HG02840 (cell line): ENCODE measurements around the gene PMFBP1.

Experiments used
- ATAC-seq: cut with Tn5 transposase; IDR thresholded peaks from one replicate; pipeline ENCODE4 v1.9.1; 2021; ENCODE audit warnings: mild to moderate bottlenecking, moderate library complexity, moderate number of reproducible peaks; ENCODE audit not compliant: unreplicated experiment, low FRiP score

The PMFBP1 gene

DNA sequence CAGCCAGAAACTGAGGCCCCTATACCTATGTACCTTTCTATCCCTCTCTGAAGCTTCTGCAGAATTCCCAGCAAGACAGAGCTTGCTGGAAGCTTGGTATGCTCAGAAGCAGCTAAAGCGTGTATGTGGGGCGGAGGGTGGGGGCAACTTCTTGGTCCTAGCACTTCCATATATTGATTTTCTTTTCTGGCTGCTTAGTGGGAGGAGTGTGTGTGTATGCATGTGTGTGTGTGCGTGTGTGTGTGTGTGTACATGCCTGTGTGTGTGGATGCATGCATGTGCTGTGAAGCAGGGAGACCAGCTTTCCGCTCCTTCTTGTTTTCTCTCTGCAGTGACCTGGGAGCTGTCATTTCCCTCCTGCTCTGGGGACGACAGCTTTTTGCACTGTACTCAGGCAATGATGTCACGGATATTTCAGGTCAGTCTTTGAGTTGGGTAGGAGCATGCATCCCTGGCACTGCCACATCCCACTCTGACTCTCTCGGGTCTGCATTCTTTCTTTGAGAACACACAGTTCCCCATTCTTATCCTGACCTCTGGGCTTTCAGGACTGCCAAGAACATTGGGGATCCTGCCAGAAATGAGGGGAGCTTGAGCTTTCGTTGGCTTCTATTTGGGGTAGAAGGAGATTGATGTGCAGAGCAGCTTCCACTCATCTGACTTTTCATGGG, 98.3 kb downstream of the PMFBP1 start:
- ATAC-seq, result no peak

- ATAC-seq, result no peak
Measured at GRCh38 chr16:72072514-72073342, 99.2 kb downstream of the PMFBP1 start.
